Measurements from ENCODE around the gene SLC6A16.
"Not testable (repeated sequence)": the region's sequence is repeated elsewhere in the genome, so short reads cannot be mapped to it uniquely, and the experiment has no call there.

The SLC6A16 gene

DNA sequence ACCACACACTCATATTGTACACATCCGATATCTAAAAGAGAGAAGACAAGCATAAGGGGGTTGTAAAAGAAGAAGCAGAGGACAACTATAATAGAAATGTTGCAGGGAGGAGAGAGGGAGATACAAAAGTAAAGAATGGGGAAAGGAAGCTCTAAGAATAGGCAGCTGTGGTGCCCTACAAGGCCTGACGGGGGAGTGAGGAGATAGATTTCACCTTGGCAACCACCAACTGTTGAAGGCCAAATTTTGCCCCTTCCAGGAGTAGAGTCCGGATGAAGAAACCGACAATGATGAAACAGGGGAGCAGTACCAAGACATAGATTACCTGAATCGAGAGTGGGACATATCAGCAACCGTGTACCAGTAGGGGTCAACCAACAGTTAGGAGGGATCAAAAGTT is 15.9 kb downstream of the SLC6A16 start:
- Histone ChIP-seq H3K9me3 (ENCODE audit: control insufficient read depth, low read length) (no peaks in the 10 kb centered on the region), H3K9ac (ENCODE audit: low read length) (no peak overlapping the region), H3K4me1 (ENCODE audit: control insufficient read depth, insufficient read depth, low read length) (no peaks in the 10 kb centered on the region), H3K4me3 (ENCODE audit: low read length) (no peak overlapping the region), H3K27me3 (ENCODE audit: control insufficient read depth, insufficient read depth, low read length) (no peaks in the 10 kb centered on the region), H3K36me3 (ENCODE audit: control insufficient read depth, insufficient read depth, low read length) (no peaks in the 10 kb centered on the region)

DNA sequence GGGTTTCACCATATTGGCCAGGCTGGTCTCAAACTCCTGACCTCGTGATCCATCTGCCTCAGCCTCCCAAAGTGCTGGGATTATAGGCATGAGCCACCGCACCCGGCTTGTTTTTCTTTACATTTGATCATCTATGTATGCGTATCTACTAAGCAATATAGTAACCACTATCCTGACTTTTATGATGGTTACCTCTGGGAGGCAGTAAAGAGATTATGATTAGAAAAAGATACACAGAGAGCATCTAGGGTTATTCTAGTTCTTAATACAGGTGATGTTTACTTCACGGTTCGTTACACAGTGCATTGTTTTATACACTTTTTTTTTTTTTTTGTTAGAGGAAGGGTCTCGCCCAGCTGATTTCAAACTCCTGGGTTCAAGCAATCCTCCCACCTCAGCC is 18.3 kb downstream of the SLC6A16 start:
- H3K9me3 ChIP-seq (ENCODE audit: control insufficient read depth, low read length); H3K9ac ChIP-seq (ENCODE audit: low read length); H3K36me3 ChIP-seq (ENCODE audit: control insufficient read depth, insufficient read depth, low read length); H3K27me3 ChIP-seq (ENCODE audit: control insufficient read depth, insufficient read depth, low read length); H3K4me3 ChIP-seq (ENCODE audit: low read length); H3K4me1 ChIP-seq (ENCODE audit: control insufficient read depth, insufficient read depth, low read length): not testable (repeated sequence)

DNA sequence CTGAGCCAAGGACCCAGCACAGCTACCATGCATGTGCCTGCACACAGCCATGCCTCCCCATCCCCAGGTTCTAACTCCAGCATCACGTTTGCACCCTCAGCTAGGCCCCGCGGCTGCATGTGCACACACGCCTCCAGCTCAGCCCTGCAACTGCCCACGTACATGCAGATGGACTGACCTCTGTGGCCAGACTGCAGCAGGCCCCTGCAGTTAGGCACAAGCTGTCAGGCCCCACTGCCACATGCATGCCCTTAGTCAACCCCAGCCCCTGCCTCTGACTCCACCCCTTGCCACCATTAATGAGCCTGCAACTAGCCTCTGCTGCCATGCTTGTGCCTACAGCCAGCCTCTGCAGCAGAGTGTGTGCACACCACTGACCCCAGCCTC is 23.1 kb downstream of the SLC6A16 start:
- Histone ChIP-seq H3K9me3 (ENCODE audit: control insufficient read depth, low read length) (no peaks in the 10 kb centered on the region), H3K9ac (ENCODE audit: low read length) (no peak overlapping the region), H3K4me1 (ENCODE audit: control insufficient read depth, insufficient read depth, low read length) (no peaks in the 10 kb centered on the region), H3K27me3 (ENCODE audit: control insufficient read depth, insufficient read depth, low read length) (no peaks in the 10 kb centered on the region), H3K36me3 (ENCODE audit: control insufficient read depth, insufficient read depth, low read length) (no peaks in the 10 kb centered on the region), H3K4me3 (ENCODE audit: low read length) (no peak overlapping the region)

DNA sequence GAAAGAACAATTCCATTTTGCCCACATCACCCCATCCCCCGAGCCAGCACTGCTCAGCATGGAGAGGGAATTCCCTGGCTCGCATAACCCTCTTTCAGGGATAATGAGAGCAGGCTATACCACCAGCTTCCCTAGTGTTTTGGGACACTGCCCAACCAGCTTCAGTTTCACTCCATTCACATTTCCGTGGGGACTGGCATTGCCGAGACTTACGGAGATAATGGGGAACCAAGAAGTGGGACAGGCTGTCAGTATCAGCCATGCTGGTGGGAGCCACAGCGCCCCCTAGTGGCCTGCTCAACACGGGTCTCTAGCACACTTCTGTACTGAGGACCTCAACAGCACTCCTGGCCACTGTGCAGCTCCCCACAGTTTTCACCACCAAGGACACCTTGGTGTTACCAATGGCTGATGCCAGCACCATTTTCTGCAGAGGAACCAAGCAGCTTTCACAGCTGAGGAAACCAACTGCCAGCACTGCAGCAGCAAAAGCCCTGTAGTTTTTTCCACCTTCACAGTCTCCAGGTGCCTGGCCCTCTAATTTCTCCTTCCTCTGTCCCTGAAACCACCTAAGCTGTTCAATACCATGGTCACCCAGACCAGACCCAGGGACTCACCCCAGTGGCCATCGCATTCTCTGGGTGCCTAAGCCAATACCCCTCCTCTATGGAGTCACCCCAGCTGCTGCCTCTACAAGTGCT is 23.7 kb downstream of the SLC6A16 start:
- Histone ChIP-seq H3K4me3 (ENCODE audit: low read length) (no peak overlapping the region), H3K9ac (ENCODE audit: low read length) (no peak overlapping the region), H3K9me3 (ENCODE audit: control insufficient read depth, low read length) (no peaks in the 10 kb centered on the region), H3K36me3 (ENCODE audit: control insufficient read depth, insufficient read depth, low read length) (no peaks in the 10 kb centered on the region), H3K27me3 (ENCODE audit: control insufficient read depth, insufficient read depth, low read length) (no peaks in the 10 kb centered on the region), H3K4me1 (ENCODE audit: control insufficient read depth, insufficient read depth, low read length) (no peaks in the 10 kb centered on the region)

DNA sequence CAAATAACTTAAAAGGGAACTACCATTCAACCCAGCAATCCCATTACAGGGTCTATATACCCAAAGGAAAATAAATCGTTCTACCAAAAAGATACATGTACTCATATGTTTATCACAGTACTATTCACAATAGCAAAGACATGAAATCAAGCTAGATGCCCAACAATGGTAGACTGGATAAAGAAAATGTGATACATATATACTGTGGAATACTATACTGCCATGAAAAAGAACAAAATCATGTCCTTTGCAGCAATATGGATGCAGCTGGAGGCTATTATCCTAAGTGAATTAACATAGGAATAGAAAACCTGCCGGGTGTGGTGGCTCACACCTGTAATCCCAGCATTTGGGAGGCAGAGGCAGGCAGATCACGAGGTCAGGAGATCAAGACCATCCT is 26.3 kb downstream of the SLC6A16 start:
- H3K27me3 ChIP-seq (ENCODE audit: control insufficient read depth, insufficient read depth, low read length); H3K4me3 ChIP-seq (ENCODE audit: low read length); H3K36me3 ChIP-seq (ENCODE audit: control insufficient read depth, insufficient read depth, low read length); H3K9ac ChIP-seq (ENCODE audit: low read length); H3K9me3 ChIP-seq (ENCODE audit: control insufficient read depth, low read length); H3K4me1 ChIP-seq (ENCODE audit: control insufficient read depth, insufficient read depth, low read length): not testable (repeated sequence)

DNA sequence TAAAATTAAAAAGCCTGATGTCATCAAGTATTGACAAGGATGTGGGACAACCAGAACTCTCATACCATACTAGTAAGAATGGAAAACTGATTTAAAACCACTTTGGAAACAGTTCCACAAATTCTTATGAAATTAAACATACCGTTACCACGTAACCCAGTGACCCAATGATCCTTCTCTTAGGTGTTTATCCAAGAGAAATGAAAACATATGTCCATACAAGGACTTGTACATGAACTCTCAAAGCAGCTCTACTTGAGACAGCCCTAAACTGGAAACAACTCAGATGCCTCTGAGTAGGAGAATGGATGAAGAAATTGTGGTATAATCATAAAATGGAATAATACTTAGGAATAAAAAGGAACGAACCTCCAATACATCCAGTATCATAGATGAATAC is 27.6 kb downstream of the SLC6A16 start:
- Histone ChIP-seq H3K9ac (ENCODE audit: low read length) (no peak overlapping the region), H3K36me3 (ENCODE audit: control insufficient read depth, insufficient read depth, low read length) (no peaks in the 10 kb centered on the region), H3K9me3 (ENCODE audit: control insufficient read depth, low read length) (no peaks in the 10 kb centered on the region), H3K4me1 (ENCODE audit: control insufficient read depth, insufficient read depth, low read length) (no peaks in the 10 kb centered on the region), H3K27me3 (ENCODE audit: control insufficient read depth, insufficient read depth, low read length) (no peaks in the 10 kb centered on the region), H3K4me3 (ENCODE audit: low read length) (no peak overlapping the region)

DNA sequence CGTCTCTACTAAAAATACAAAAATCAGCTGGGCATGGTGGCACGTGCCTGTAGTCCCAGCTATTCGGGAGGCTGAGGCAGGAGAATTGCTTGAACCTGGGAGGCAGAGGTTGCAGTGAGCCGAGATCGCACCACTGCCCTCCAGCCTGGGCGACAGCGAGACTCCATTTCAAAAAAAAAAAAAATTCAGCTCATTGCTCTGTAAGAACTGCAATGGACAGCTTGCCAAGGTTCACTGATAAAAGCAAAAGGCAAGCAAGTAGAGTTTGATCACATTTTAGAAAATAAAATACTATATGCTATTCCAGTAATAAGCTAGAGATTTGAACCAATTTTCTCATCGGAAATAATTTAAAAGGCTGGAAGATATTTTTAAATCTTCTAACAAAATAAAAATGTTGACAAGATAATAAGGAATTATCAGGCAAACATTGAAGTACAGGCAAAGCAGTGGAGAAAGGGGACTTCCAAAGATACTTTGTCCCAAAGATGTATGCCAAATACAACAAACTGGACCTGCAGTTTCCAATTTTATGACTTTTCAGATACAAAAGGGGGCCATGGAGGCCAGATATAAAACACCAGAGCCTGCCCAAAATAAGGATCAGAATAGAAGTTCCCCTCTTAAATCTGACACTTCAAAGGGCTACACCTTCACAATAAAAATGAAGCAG is 29.6 kb downstream of the SLC6A16 start:
- no peak overlapping the region for H3K4me3 ChIP-seq (ENCODE audit: low read length)

DNA sequence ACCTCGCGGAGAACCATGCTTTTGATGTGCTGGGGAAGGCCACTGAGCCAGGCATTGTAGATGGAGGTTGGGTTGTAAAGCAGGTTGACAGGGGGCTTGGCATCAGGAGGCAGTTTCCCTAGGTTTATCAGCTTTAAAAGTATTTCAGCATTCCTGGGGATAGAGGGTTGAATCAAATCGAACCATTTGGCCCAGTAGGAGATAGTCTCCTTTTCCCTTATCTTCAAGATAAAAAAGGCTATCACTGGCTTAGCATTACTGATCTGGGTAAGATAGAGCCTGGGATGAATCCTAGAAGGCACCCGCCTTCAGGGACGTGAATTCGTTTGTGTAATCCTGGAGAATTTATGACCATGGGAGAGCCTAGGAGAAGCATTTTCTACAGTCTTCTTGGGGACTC is 30.6 kb downstream of the SLC6A16 start:
- Histone ChIP-seq H3K4me1 (ENCODE audit: control insufficient read depth, insufficient read depth, low read length) (no peaks in the 10 kb centered on the region), H3K4me3 (ENCODE audit: low read length) (no peak overlapping the region), H3K36me3 (ENCODE audit: control insufficient read depth, insufficient read depth, low read length) (no peaks in the 10 kb centered on the region), H3K9ac (ENCODE audit: low read length) (no peak overlapping the region), H3K27me3 (ENCODE audit: control insufficient read depth, insufficient read depth, low read length) (no peaks in the 10 kb centered on the region), H3K9me3 (ENCODE audit: control insufficient read depth, low read length) (no peaks in the 10 kb centered on the region)

More for the DNA sequence above, 29.6 kb downstream of the SLC6A16 start:
- Histone ChIP-seq H3K4me1 (ENCODE audit: control insufficient read depth, insufficient read depth, low read length) (no peaks in the 10 kb centered on the region), H3K9me3 (ENCODE audit: control insufficient read depth, low read length) (no peaks in the 10 kb centered on the region), H3K36me3 (ENCODE audit: control insufficient read depth, insufficient read depth, low read length) (no peaks in the 10 kb centered on the region), H3K27me3 (ENCODE audit: control insufficient read depth, insufficient read depth, low read length) (no peaks in the 10 kb centered on the region), H3K9ac (ENCODE audit: low read length) (no peak overlapping the region)

DNA sequence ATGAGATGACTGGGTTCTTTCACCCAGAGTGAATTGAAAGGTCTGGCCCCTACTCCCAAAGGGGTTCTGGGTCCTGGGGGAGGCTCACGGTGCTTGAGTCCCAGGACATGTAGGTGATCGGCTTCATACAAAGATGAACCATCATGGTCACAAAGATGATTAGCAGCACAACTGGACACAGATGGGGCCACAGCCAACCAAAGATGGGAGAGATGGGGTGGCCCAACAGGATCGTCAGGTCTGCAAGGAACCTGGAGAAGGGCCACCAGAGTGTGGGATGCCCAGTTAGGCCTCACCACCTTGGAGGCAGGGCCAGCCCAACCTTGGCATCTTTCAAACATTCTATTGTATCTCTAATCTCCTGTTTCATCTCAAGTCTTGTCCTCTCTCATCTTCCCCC is 34.5 kb downstream of the SLC6A16 start:
- Histone ChIP-seq H3K9ac (ENCODE audit: low read length) (no peak overlapping the region), H3K36me3 (ENCODE audit: control insufficient read depth, insufficient read depth, low read length) (no peaks in the 10 kb centered on the region), H3K27me3 (ENCODE audit: control insufficient read depth, insufficient read depth, low read length) (peaks cover 4% of the 10 kb centered on the region), H3K9me3 (ENCODE audit: control insufficient read depth, low read length) (no peaks in the 10 kb centered on the region), H3K4me1 (ENCODE audit: control insufficient read depth, insufficient read depth, low read length) (no peaks in the 10 kb centered on the region), H3K4me3 (ENCODE audit: low read length) (no peak overlapping the region)

DNA sequence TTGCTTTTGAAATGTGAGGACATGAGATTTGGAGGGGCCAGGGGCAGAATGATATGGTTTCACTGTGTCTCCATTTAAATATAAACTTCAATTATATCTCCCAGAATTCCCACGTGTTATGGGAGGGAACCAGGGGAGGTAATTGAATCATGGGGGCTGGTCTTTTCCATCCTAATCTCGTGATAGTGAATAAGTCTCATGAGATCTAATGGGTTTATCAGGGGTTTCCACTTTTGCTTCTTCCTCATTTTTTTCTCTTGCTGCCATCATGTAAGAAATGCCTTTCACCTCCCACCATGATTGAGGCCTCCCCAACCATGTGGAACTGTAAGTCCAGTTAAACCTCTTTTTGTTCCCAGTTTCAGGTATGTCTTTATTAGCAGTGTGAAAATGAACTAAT is 35.7 kb downstream of the SLC6A16 start:
- H3K27me3 ChIP-seq (ENCODE audit: control insufficient read depth, insufficient read depth, low read length); H3K4me3 ChIP-seq (ENCODE audit: low read length); H3K36me3 ChIP-seq (ENCODE audit: control insufficient read depth, insufficient read depth, low read length); H3K9ac ChIP-seq (ENCODE audit: low read length); H3K9me3 ChIP-seq (ENCODE audit: control insufficient read depth, low read length); H3K4me1 ChIP-seq (ENCODE audit: control insufficient read depth, insufficient read depth, low read length): not testable (repeated sequence)

DNA sequence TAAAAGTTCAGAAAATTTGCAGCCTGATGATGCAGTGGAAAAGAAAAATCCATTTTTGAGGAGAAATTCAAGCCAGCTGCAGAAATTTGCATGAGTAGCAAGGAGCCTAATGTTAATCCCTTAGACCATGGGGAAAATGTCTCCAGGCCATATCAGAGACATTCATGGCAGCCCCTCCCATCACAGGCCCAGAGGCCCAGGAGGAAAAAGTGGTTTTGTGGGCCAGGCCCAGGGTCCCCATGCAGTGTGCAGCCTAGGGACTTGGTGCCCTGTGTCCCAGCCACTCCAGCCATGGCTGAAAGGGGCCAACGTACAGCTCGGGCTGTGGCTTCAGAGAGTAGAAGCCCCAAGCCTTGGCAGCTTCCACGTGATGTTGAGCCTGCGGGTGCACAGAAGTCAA is 36.8 kb downstream of the SLC6A16 start:
- H3K36me3 ChIP-seq (ENCODE audit: control insufficient read depth, insufficient read depth, low read length); H3K27me3 ChIP-seq (ENCODE audit: control insufficient read depth, insufficient read depth, low read length); H3K9me3 ChIP-seq (ENCODE audit: control insufficient read depth, low read length); H3K4me3 ChIP-seq (ENCODE audit: low read length); H3K9ac ChIP-seq (ENCODE audit: low read length); H3K4me1 ChIP-seq (ENCODE audit: control insufficient read depth, insufficient read depth, low read length): not testable (repeated sequence)

DNA sequence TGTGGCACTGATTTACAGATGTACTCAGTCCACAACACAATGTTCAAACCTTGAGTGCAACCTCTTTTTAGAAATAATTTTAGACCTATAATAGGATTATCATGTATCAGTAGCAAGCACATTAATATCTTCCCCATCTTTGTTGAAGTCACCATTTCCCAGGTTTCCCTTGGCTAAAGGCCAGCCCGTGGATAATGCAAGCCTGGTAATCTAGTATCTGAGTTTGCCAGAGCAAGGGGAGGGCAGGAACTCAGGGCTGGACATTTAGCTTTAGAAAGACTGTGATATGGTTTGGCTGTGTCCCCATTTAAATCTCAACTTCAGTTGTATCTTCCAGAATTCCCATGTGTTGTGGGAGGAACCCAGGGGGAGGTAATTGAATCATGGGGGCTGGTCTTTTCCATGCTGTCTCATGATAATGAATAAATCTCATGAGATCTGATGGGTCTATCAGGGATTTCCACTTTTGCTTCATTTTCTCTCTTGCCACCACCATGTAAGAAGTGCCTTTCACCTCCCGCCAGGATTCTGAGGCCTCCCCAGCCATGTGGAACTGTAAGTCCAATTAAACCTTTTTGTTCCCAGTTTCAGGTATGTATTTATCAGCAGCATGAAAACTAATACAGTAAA is 37.7 kb downstream of the SLC6A16 start:
- no peaks in the 10 kb centered on the region for H3K36me3 ChIP-seq (ENCODE audit: control insufficient read depth, insufficient read depth, low read length)
- H3K4me3 ChIP-seq (ENCODE audit: low read length): no peak overlapping the region
- peaks cover 4% of the 10 kb centered on the region for H3K27me3 ChIP-seq (ENCODE audit: control insufficient read depth, insufficient read depth, low read length)
- H3K9me3 ChIP-seq (ENCODE audit: control insufficient read depth, low read length): no peaks in the 10 kb centered on the region
- H3K9ac ChIP-seq (ENCODE audit: low read length): no peak overlapping the region
- no peaks in the 10 kb centered on the region for H3K4me1 ChIP-seq (ENCODE audit: control insufficient read depth, insufficient read depth, low read length)

Measured in mucosa of stomach (tissue), 1 donor.